K562 (cell line): ENCODE data around the gene PLIN5. TPM values are rescaled to one million over a fixed set of nuclear protein-coding genes. Genes with fewer than 3 reads are reported as not detected.

ENCODE experiments used
- CEBPB ChIP-seq: fragments of 450-650 bp; IDR thresholded peaks from 2 replicates; pipeline ENCODE4 v1.6.1; 2016; ENCODE audit warnings: missing genetic modification characterization, missing compliant biosample characterization
- CEBPG ChIP-seq, 3 experiments: fragments of 200-800 bp in 1 of 3; sonication (Bioruptor generic) in 1 of 3; sonication (generic) in 1 of 3; formaldehyde crosslinking in 1 of 3; IDR thresholded peaks in 2 of 3; conservative IDR thresholded peaks in 1 of 3; 2 replicates each; pipeline versions ENCODE4 v1.6.1 to v1.8.0; 2016 to 2022; ENCODE audit warnings: missing compliant biosample characterization in 2 of 3, missing genetic modification characterization in 2 of 3, mild to moderate bottlenecking in 1 of 3, missing genetic modification reagents in 1 of 3
- NUFIP1 ChIP-seq: fragments of 450-650 bp; IDR thresholded peaks from 2 replicates; pipeline ENCODE4 v1.6.1; 2018; ENCODE audit not compliant: partially characterized antibody
- PYGO2 ChIP-seq: fragments of 450-650 bp; IDR thresholded peaks from 2 replicates; pipeline ENCODE4 v1.6.1; 2016; ENCODE audit warnings: mild to moderate bottlenecking, missing genetic modification characterization, moderate library complexity, missing compliant biosample characterization
- RBM17 ChIP-seq: fragments of 200-400 bp; formaldehyde crosslinking; IDR thresholded peaks from 2 replicates; pipeline ENCODE4 v1.6.1; 2017; ENCODE audit warnings: low read depth, mild to moderate bottlenecking, low read length, borderline replicate concordance
- SIRT6 ChIP-seq: IDR thresholded peaks from one replicate; pipeline ENCODE4 v1.6.1; 2012; ENCODE audit warnings: low read depth, mild to moderate bottlenecking, control low read depth, inconsistent platforms, low read length, moderate library complexity
- SMARCA5 ChIP-seq: fragments of 450-650 bp; IDR thresholded peaks from 2 replicates; pipeline ENCODE4 v1.6.1; 2016
- SRSF1 ChIP-seq: fragments of 200-400 bp; formaldehyde crosslinking; IDR thresholded peaks from 2 replicates; pipeline ENCODE4 v1.6.1; 2017; ENCODE audit warnings: mild to moderate bottlenecking, low read depth, low read length, moderate library complexity
- ZFP1 ChIP-seq: fragments of 450-650 bp; formaldehyde crosslinking; IDR thresholded peaks from 2 replicates; pipeline ENCODE4 v1.4.0; 2020; ENCODE audit warnings: mild to moderate bottlenecking, mixed read lengths
- ZNF133 ChIP-seq: fragments of 250-450 bp; sonication (Bioruptor Pico); IDR thresholded peaks from 2 replicates; pipeline ENCODE4 v1.4.0; 2020; ENCODE audit warnings: mild to moderate bottlenecking
- ZNF140 ChIP-seq: fragments of 250-450 bp; sonication (Bioruptor Pico); IDR thresholded peaks from 2 replicates; pipeline ENCODE4 v1.8.0; 2021; ENCODE audit warnings: moderate library complexity, mild to moderate bottlenecking, inconsistent platforms
- ZNF239 ChIP-seq: fragments of 250-450 bp; sonication (Bioruptor Pico); IDR thresholded peaks from 2 replicates; pipeline ENCODE4 v1.4.0; 2020; ENCODE audit warnings: mild to moderate bottlenecking
- polyA plus RNA-seq, 8 experiments: library from polyadenylated mRNA; depleted of rRNA in 4 of 8; stranded (reverse) in 5 of 8; unstranded in 3 of 8; fragments of >200 nt; fragmentation: Nextera tagmentation in 2 of 8; fragmentation: Illumina TruSeq in 1 of 8; extraction: Ambion mirVana in 2 of 8; extraction: Trizol in 1 of 8; gene quantifications; 2 replicates each; pipeline versions ENCODE4 v1.2.1 to v1.2.3, GENCODE V29; 2011 to 2014; ENCODE audit warnings: inconsistent platforms in 1 of 8, missing spikeins in 1 of 8
- total RNA-seq, 7 experiments: library from RNA; depleted of rRNA in 6 of 7; stranded (reverse); fragments of >200 nt in 6 of 7; fragmentation: Illumina TruSeq in 2 of 7; extraction: Trizol in 2 of 7; gene quantifications; 2 replicates each; pipeline versions ENCODE4 v1.2.1 to v1.2.3, GENCODE V29; 2011 to 2021; ENCODE audit warnings: low replicate concordance in 1 of 7
- TF ChIP-seq, protein P1 (sequence below): fragments of 450-650 bp; IDR thresholded peaks from 2 replicates; pipeline ENCODE4 v1.6.1; 2018; ENCODE audit warnings: mild to moderate bottlenecking, low read depth; ENCODE audit not compliant: partially characterized antibody
- TF ChIP-seq, protein P2 (sequence below): fragments of 450-650 bp; formaldehyde crosslinking; IDR thresholded peaks from 2 replicates; pipeline ENCODE4 v1.4.0; 2020; ENCODE audit warnings: mild to moderate bottlenecking
- TF ChIP-seq, protein P3 (sequence below): fragments of 250-450 bp; sonication (Bioruptor Pico); IDR thresholded peaks from 2 replicates; pipeline ENCODE4 v1.4.0; 2020
- TF ChIP-seq, protein P4 (sequence below): fragments of 250-450 bp; sonication (Bioruptor Pico); IDR thresholded peaks from 2 replicates; pipeline ENCODE4 v1.8.0; 2021; ENCODE audit warnings: borderline replicate concordance, mild to moderate bottlenecking, moderate library complexity; ENCODE audit not compliant: poor library complexity, severe bottlenecking

The PLIN5 gene
- total and polyA plus RNA-seq, 9 of the 15 experiments (the other 6 are each of a cell fraction or from before 2014, with no cell fraction given): 0.04 to 1.3 (median 0.50) TPM

DNA sequence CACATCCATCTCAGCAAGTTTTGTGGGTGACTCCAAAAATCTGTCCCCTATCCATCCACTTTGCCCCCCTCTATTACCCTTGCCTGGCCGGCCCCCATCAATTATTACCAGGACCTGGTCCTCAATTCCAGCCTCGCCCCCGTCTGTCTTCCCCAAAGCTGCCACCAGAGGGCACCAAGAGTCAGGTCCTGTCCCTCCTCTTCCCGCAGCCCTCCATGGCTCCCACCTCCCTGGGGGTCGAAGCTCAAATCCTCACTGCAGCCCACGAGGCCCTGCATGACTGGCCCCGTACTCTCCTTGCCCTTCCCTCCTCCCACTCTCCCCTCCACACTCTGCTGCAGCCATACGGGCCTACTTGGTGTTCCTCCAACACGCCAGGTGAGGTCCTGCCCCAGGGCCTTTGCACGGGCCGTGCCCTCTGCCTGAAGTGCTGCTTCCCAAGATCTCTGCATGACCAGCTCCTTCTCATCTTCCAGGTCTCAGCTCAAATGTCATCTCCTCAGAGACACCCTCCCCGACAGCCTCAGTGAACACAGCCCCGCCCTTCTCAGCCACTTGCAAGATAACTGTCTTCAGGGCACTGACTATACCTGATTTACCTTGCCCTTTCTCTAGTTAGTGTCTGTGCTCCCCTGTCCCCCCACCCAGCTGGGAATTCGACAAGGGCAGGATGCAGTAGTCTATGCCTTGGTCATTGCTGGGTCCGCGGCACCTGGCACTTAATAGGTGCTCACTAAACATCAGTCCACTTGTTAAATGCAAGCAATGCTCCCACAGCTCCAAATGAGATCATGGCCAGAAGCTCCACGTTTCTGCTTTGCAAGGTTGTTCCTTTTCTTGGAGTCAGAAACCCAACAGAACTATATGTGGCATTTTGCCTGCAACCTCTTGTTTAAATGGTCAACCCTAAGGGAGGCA is 41.3 kb upstream of the PLIN5 start (continued):
- TF ChIP-seq PYGO2 (tag) (no peak), ZFP1 (CRISPR knock-in tag) (no peak), SMARCA5 (peak; percentile 100), ZNF140 (CRISPR knock-in tag) (no peak), CEBPG (CRISPR knock-in tag; IDR thresholded peaks at IDR 0.05) (no peak), CEBPG (tag; conservative IDR thresholded peaks at IDR 0.05 in 1 of 2, IDR thresholded peaks at IDR 0.05 in 1 of 2) (no peak), SIRT6 (no peak), ZNF133 (CRISPR knock-in tag) (no peak), NUFIP1 (no peak), RBM17 (no peak), ZNF239 (no peak), CEBPB (tag) (no peak), SRSF1 (no peak)
- TF ChIP-seq, protein P1, sequence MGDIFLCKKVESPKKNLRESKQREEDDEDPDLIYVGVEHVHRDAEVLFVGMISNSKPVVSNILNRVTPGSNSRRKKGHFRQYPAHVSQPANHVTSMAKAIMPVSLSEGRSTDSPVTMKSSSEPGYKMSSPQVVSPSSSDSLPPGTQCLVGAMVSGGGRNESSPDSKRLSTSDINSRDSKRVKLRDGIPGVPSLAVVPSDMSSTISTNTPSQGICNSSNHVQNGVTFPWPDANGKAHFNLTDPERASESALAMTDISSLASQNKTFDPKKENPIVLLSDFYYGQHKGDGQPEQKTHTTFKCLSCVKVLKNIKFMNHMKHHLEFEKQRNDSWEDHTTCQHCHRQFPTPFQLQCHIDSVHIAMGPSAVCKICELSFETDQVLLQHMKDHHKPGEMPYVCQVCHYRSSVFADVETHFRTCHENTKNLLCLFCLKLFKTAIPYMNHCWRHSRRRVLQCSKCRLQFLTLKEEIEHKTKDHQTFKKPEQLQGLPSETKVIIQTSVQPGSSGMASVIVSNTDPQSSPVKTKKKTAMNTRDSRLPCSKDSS: no peak
- TF ChIP-seq, protein P2, sequence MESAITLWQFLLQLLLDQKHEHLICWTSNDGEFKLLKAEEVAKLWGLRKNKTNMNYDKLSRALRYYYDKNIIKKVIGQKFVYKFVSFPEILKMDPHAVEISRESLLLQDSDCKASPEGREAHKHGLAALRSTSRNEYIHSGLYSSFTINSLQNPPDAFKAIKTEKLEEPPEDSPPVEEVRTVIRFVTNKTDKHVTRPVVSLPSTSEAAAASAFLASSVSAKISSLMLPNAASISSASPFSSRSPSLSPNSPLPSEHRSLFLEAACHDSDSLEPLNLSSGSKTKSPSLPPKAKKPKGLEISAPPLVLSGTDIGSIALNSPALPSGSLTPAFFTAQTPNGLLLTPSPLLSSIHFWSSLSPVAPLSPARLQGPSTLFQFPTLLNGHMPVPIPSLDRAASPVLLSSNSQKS (CRISPR knock-in tag): no peak
- TF ChIP-seq, protein P3, sequence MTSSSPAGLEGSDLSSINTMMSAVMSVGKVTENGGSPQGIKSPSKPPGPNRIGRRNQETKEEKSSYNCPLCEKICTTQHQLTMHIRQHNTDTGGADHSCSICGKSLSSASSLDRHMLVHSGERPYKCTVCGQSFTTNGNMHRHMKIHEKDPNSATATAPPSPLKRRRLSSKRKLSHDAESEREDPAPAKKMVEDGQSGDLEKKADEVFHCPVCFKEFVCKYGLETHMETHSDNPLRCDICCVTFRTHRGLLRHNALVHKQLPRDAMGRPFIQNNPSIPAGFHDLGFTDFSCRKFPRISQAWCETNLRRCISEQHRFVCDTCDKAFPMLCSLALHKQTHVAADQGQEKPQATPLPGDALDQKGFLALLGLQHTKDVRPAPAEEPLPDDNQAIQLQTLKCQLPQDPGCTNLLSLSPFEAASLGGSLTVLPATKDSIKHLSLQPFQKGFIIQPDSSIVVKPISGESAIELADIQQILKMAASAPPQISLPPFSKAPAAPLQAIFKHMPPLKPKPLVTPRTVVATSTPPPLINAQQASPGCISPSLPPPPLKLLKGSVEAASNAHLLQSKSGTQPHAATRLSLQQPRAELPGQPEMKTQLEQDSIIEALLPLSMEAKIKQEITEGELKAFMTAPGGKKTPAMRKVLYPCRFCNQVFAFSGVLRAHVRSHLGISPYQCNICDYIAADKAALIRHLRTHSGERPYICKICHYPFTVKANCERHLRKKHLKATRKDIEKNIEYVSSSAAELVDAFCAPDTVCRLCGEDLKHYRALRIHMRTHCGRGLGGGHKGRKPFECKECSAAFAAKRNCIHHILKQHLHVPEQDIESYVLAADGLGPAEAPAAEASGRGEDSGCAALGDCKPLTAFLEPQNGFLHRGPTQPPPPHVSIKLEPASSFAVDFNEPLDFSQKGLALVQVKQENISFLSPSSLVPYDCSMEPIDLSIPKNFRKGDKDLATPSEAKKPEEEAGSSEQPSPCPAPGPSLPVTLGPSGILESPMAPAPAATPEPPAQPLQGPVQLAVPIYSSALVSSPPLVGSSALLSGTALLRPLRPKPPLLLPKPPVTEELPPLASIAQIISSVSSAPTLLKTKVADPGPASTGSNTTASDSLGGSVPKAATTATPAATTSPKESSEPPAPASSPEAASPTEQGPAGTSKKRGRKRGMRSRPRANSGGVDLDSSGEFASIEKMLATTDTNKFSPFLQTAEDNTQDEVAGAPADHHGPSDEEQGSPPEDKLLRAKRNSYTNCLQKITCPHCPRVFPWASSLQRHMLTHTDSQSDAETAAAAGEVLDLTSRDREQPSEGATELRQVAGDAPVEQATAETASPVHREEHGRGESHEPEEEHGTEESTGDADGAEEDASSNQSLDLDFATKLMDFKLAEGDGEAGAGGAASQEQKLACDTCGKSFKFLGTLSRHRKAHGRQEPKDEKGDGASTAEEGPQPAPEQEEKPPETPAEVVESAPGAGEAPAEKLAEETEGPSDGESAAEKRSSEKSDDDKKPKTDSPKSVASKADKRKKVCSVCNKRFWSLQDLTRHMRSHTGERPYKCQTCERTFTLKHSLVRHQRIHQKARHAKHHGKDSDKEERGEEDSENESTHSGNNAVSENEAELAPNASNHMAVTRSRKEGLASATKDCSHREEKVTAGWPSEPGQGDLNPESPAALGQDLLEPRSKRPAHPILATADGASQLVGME (CRISPR knock-in tag): no peak
- TF ChIP-seq, protein P4, sequence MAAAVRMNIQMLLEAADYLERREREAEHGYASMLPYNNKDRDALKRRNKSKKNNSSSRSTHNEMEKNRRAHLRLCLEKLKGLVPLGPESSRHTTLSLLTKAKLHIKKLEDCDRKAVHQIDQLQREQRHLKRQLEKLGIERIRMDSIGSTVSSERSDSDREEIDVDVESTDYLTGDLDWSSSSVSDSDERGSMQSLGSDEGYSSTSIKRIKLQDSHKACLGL (CRISPR knock-in tag): no peak
